ENCODE results near the gene RHBDL3. TPM values are rescaled to one million over a fixed set of nuclear protein-coding genes. Genes with fewer than 3 reads are reported as not detected.

RHBDL3 gene
- total and polyA plus RNA-seq, 2 of the 8 experiments (the other 6 are each of a cell fraction or from before 2014, with no cell fraction given) = 9.6 to 12.2 TPM

- ChIA-PET CTCF (ENCODE audit: partially characterized antibody) (no interaction called here), POLR2A (ENCODE audit: partially characterized antibody) (interaction anchor here (1.3 to 8.0 kb wide), 2 partner anchors 12 to 87 kb away, joined by 3 to 65 read pairs; partner anchors contain the start of gene PSMD11)
- no peaks in the 10 kb centered on the region for H3K23me2 ChIP-seq (ENCODE audit: low read depth, low read length)
- H3K79me1 ChIP-seq (ENCODE audit: low read depth, low read length) = peaks cover 4% of the 10 kb centered on the region; the same call in 1 of the 2 replicates
- peaks cover 26 to 92% of the 10 kb centered on the region in 2 experiments for H3K79me2 ChIP-seq (ENCODE audit: control insufficient read depth in 1 of 2, insufficient read depth in 2 of 2, low read length in 2 of 2)
- no peak overlapping the region for H3K9ac ChIP-seq (replicated peaks in 1 of 4; ENCODE audit: extremely low read depth in 1 of 4, low read depth in 3 of 4, low read length in 3 of 4)
- H3K4me2 ChIP-seq (ENCODE audit: insufficient read depth in 1 of 2, low read depth in 2 of 2, low read length in 2 of 2) = no peak overlapping the region
- DNase-seq (ENCODE audit: low read depth in 1 of 2, low spot score in 2 of 2) (no peak), FAIRE-seq (no peak)
- no peak overlapping the region for H2BK5ac ChIP-seq (ENCODE audit: low read depth, low read length)
- no peak overlapping the region for H3K14ac ChIP-seq (ENCODE audit: insufficient read length)
- no peak overlapping the region for H2BK120ac ChIP-seq (replicated peaks; ENCODE audit: low read depth, low read length)
- H3K27me3 ChIP-seq (replicated peaks in 1 of 4; ENCODE audit: control insufficient read depth in 3 of 4, extremely low read depth in 1 of 4, insufficient read depth in 3 of 4, low read length in 3 of 4) = no peaks in the 10 kb centered on the region
- H3K36me3 ChIP-seq (ENCODE audit: control insufficient read depth in 2 of 4, insufficient read depth in 4 of 4, low read length in 3 of 4) = peaks cover 18 to 92% (median 51%) of the 10 kb centered on the region in 4 experiments
- H3K56ac ChIP-seq (replicated peaks; ENCODE audit: insufficient read length, low read depth, low read length) = no peak overlapping the region
- no peak overlapping the region for H2BK20ac ChIP-seq (ENCODE audit: low read length)
- H2AFZ ChIP-seq (ENCODE audit: low read length) = no peak overlapping the region
- no peaks in the 10 kb centered on the region; a peak in 1 of 7 replicates for H3K4me1 ChIP-seq (replicated peaks in 1 of 4; ENCODE audit: control insufficient read depth in 3 of 4, insufficient read depth in 4 of 4, low read length in 3 of 4)
- no peak overlapping the region for H3K4ac ChIP-seq (replicated peaks; ENCODE audit: insufficient read length, low read depth, low read length)
- no peak overlapping the region for H2BK12ac ChIP-seq (ENCODE audit: low read depth, low read length)
- no peak overlapping the region for H2BK15ac ChIP-seq (ENCODE audit: low read length)
- TF ChIP-seq POLR2A (IDR thresholded peaks at IDR 0.05; ENCODE audit: control extremely low read depth in 1 of 2, low read depth in 2 of 2, low read length in 2 of 2) (no peak), MAX (IDR thresholded peaks at IDR 0.05) (no peak), POLR2AphosphoS5 (IDR thresholded peaks at IDR 0.05; ENCODE audit: low read depth, low read length) (no peak), GTF2F1 (IDR thresholded peaks at IDR 0.05; ENCODE audit: borderline replicate concordance, low read depth, low read length) (no peak), POU5F1 (IDR thresholded peaks at IDR 0.05; ENCODE audit: low read depth, low read length) (no peak)
- H4K5ac ChIP-seq (ENCODE audit: insufficient read length, low read depth, low read length) = no peak overlapping the region
- no peak overlapping the region for H3K23ac ChIP-seq (ENCODE audit: insufficient read length)
- H3K18ac ChIP-seq (ENCODE audit: extremely low read depth, low read length) = no peak overlapping the region
- H4K8ac ChIP-seq (ENCODE audit: extremely low read depth, insufficient read depth, low read length) = no peak overlapping the region
- H3K9me3 ChIP-seq (ENCODE audit: insufficient read depth in 2 of 2, low read depth in 1 of 2, low read length in 1 of 2) = no peaks in the 10 kb centered on the region
- H4K91ac ChIP-seq (replicated peaks; ENCODE audit: insufficient read length, low read length) = no peak overlapping the region
- no peak overlapping the region for H3K4me3 ChIP-seq (ENCODE audit: extremely low read depth in 1 of 4, insufficient read depth in 2 of 4, low read depth in 3 of 4, low read length in 4 of 4)
- 95% methylated on average over 8 of the region's 8 CpGs; no CpG with 5 or more reads in 1 of the 2 experiments for WGBS, 2 experiments (ENCODE audit: extremely low coverage in 1 of 2, insufficient coverage in 1 of 2, insufficient read length in 1 of 2, insufficient replicate concordance in 2 of 2, low coverage in 1 of 2, low lambda C conversion rate in 2 of 2, missing lambda C conversion rate in 1 of 2)
- H2AK5ac ChIP-seq (ENCODE audit: low read depth, low read length) = no peak overlapping the region
- H3K27ac ChIP-seq (ENCODE audit: low read depth, low read length) = no peak overlapping the region
- peaks cover 22 to 25% of the 10 kb centered on the region in 2 experiments for H4K20me1 ChIP-seq (replicated peaks in 1 of 2; ENCODE audit: control insufficient read depth in 1 of 2, insufficient read depth in 2 of 2, low read length in 2 of 2)
Observed at GRCh38 chr17:32357615-32358014, 92.0 kb downstream of the RHBDL3 start.
